ENCODE data around the gene DIP2B. TPM values are rescaled to one million over a fixed set of nuclear protein-coding genes. Genes with fewer than 3 reads are reported as not detected.

Gene DIP2B
- total and polyA plus RNA-seq, 2 of the 13 experiments (the other 11 are each of a cell fraction or from before 2014, with no cell fraction given): 32.1 to 35.8 TPM

GRCh38 chr12:50763639-50764285 lies 259.0 kb downstream of the DIP2B start, which contains the start of gene ATF1 (continued):
- TF ChIP-seq ZNF724P (CRISPR knock-in tag; IDR thresholded peaks at IDR 0.05; ENCODE audit: borderline replicate concordance): peak; percentile 53; the same call in 1 of the 2 replicates
- TF ChIP-seq ZSCAN31 (CRISPR knock-in tag; IDR thresholded peaks at IDR 0.05; ENCODE audit: low read depth): 0 out of 2 replicates have a peak, but pooled peaks have one; percentile 28
- TF ChIP-seq SOX13 (IDR thresholded peaks at IDR 0.05): no peak
- TF ChIP-seq SOX13 (CRISPR knock-in tag; conservative IDR thresholded peaks at IDR 0.05 in 1 of 2, IDR thresholded peaks at IDR 0.05 in 1 of 2): peak in 1 of 2 experiments; percentile 46; a peak in 1 of 4 replicates
- TF ChIP-seq ZNF614 (CRISPR knock-in tag; IDR thresholded peaks at IDR 0.05; ENCODE audit: borderline replicate concordance): 0 out of 2 replicates have a peak, but pooled peaks have one; percentile 30
- TF ChIP-seq ZNF503 (CRISPR knock-in tag; IDR thresholded peaks at IDR 0.05): no peak
- TF ChIP-seq CEBPB (IDR thresholded peaks at IDR 0.05; ENCODE audit: borderline replicate concordance, low read depth, low read length): no peak
- no peak for TF ChIP-seq ZNF510 (CRISPR knock-in tag; IDR thresholded peaks at IDR 0.05; ENCODE audit: low read depth)
- peak; percentile 56; the same call in 1 of the 2 replicates for TF ChIP-seq IKZF5 (CRISPR knock-in tag; IDR thresholded peaks at IDR 0.05)
- no peak; the same call in 1 of the 2 replicates for TF ChIP-seq THRA (CRISPR knock-in tag; IDR thresholded peaks at IDR 0.05; ENCODE audit: borderline replicate concordance)
- TF ChIP-seq PHB2 (IDR thresholded peaks at IDR 0.05; ENCODE audit: partially characterized antibody): no peak
- TF ChIP-seq GMEB2 (CRISPR knock-in tag; IDR thresholded peaks at IDR 0.05; ENCODE audit: low read depth): peak; percentile 92
- TF ChIP-seq GPN1 (CRISPR knock-in tag; IDR thresholded peaks at IDR 0.05; ENCODE audit: borderline replicate concordance): no peak
- peak; percentile 72; the same call in 1 of the 2 replicates for TF ChIP-seq ZNF441 (CRISPR knock-in tag; IDR thresholded peaks at IDR 0.05; ENCODE audit: borderline replicate concordance)
- TF ChIP-seq TAF1 (CRISPR knock-in tag; IDR thresholded peaks at IDR 0.05): peak; percentile 79
- no peak for TF ChIP-seq MTF1 (CRISPR knock-in tag; IDR thresholded peaks at IDR 0.05)
- TF ChIP-seq ZNF556 (CRISPR knock-in tag; IDR thresholded peaks at IDR 0.05; ENCODE audit: borderline replicate concordance): no peak
- TF ChIP-seq ZNF704 (CRISPR knock-in tag; IDR thresholded peaks at IDR 0.05; ENCODE audit: borderline replicate concordance): peak; percentile 32; the same call in 1 of the 2 replicates
- 0 out of 2 replicates have a peak, but pooled peaks have one; percentile 69 for TF ChIP-seq SMAD1 (CRISPR knock-in tag; IDR thresholded peaks at IDR 0.05; ENCODE audit: borderline replicate concordance, low read depth)
- TF ChIP-seq ZNF792 (CRISPR knock-in tag; IDR thresholded peaks at IDR 0.05): peak; percentile 75; the same call in 1 of the 2 replicates
